Tibial artery (tissue), 4 donors: ENCODE results near the gene HIRIP3.

Experiments used
- DNase-seq, 2 donors: peaks; one replicate each; pipeline ENCODE4 v3.0.0-alpha.2; 2019
- H3K27ac ChIP-seq, 2 donors: fragments of 200-600 bp; sonication (generic) in 1 of 2; 1 replicate in 1 of 2; 2 replicates in 1 of 2; pipeline ENCODE4 v1.5.1; 2018 to 2019; ENCODE audit warnings: mild to moderate bottlenecking in 1 of 2
- H3K27me3 ChIP-seq, 2 donors: fragments of 200-600 bp; sonication (generic) in 1 of 2; one replicate each; pipeline versions ENCODE4 v1.5.1 to v1.6.0; 2016 to 2019
- H3K36me3 ChIP-seq, 3 donors: fragments of 200-600 bp; sonication (generic) in 2 of 3; one replicate each; pipeline ENCODE4 v1.5.1; 2016 to 2019; ENCODE audit warnings: mild to moderate bottlenecking in 2 of 3
- H3K4me1 ChIP-seq, 4 donors: fragments of 200-600 bp; sonication (generic) in 2 of 4; 1 replicate in 3 of 4; 2 replicates in 1 of 4; pipeline ENCODE4 v1.5.1; 2016 to 2019
- H3K4me3 ChIP-seq, 2 donors: fragments of 200-600 bp; sonication (generic) in 1 of 2; 1 replicate in 1 of 2; 2 replicates in 1 of 2; pipeline ENCODE4 v1.5.1; 2018 to 2019; ENCODE audit warnings: mild to moderate bottlenecking in 2 of 2
- H3K9me3 ChIP-seq, 3 donors: fragments of 200-600 bp; sonication (generic) in 1 of 3; one replicate each; pipeline ENCODE4 v1.5.1; 2016 to 2019
- CTCF ChIP-seq, 2 experiments: fragments of 200-600 bp in 1 of 2; fragments of 450-650 bp in 1 of 2; IDR thresholded peaks; one replicate each; pipeline ENCODE4 v1.5.1; 2017 to 2019; ENCODE audit warnings: antibody characterized with exemption in 2 of 2, mild to moderate bottlenecking in 1 of 2, moderate library complexity in 1 of 2
- intact Hi-C: fragments of 100-400 bp; cut with DNase I; formaldehyde crosslinking; loops from one replicate; pipeline ENCODE4 v1.15.0; 2023; ENCODE audit warnings: low total_unique reads

The HIRIP3 gene

GRCh38 chr16:29974291-29975133, 20.9 kb downstream of the HIRIP3 start:
- intact Hi-C loops: no loop called here
- Histone ChIP-seq H3K4me1 (peaks cover 0 to 40% (median 28%) of the 10 kb centered on the region in 4 donors), H3K4me3 (peak overlapping the region; percentile 70 to 90), H3K9me3 (no peaks in the 10 kb centered on the region), H3K27me3 (no peaks in the 10 kb centered on the region), H3K27ac (peak overlapping the region; percentile 86 to 88), H3K36me3 (peaks cover 14 to 40% (median 31%) of the 10 kb centered on the region in 3 donors)
- no peak for TF ChIP-seq CTCF (IDR thresholded peaks at IDR 0.05)
- DNase-seq: peak in 1 of 2 donors; percentile 24

GRCh38 chr16:29973384-29974246, 21.8 kb downstream of the HIRIP3 start, which contains the start of gene TAOK2:
TSS of gene TAOK2 (plus strand) at chr16:29973868. CDS start at chr16:29977773, 3,905 bp downstream.
- H3K4me3 ChIP-seq: peak within 1 kb of the TSS; percentile 70 to 90
- no peaks in the 10 kb centered on the region for H3K9me3 ChIP-seq
- no peaks in the 10 kb centered on the region for H3K27me3 ChIP-seq
- peaks cover 14 to 40% (median 27%) of the 10 kb centered on the region in 3 donors for H3K36me3 ChIP-seq
- H3K4me1 ChIP-seq: peaks cover 0 to 40% (median 28%) of the 10 kb centered on the region in 4 donors
- DNase-seq: peak; percentile 98 to 100
- intact Hi-C loops: no loop called here
- no peak for TF ChIP-seq CTCF (IDR thresholded peaks at IDR 0.05)
- peak within 1 kb of the TSS; percentile 86 to 88 for H3K27ac ChIP-seq

- TF ChIP-seq CTCF (IDR thresholded peaks at IDR 0.05): no peak
- intact Hi-C loops: no loop called here
- Histone ChIP-seq H3K27me3 (no peaks in the 10 kb centered on the region), H3K9me3 (no peaks in the 10 kb centered on the region), H3K27ac (peak overlapping the region; percentile 86 to 88), H3K36me3 (peaks cover 14 to 40% (median 27%) of the 10 kb centered on the region in 3 donors), H3K4me3 (peak overlapping the region; percentile 70 to 90), H3K4me1 (peaks cover 0 to 40% (median 28%) of the 10 kb centered on the region in 4 donors)
- no peak for DNase-seq
These were observed 22.4 kb downstream of the HIRIP3 start for GRCh38 chr16:29972992-29973383.

GRCh38 chr16:29972500-29972899, 22.9 kb downstream of the HIRIP3 start:
- Histone ChIP-seq H3K27ac (peak overlapping the region in 1 of 2 donors; percentile 86), H3K27me3 (no peaks in the 10 kb centered on the region), H3K4me1 (peaks cover 0 to 39% (median 28%) of the 10 kb centered on the region in 4 donors), H3K4me3 (no peak overlapping the region), H3K9me3 (no peaks in the 10 kb centered on the region), H3K36me3 (peaks cover 17 to 40% (median 26%) of the 10 kb centered on the region in 3 donors)
- peak in 1 of 2 donors; percentile 25 for DNase-seq
- intact Hi-C loops: no loop called here
- TF ChIP-seq CTCF (IDR thresholded peaks at IDR 0.05): no peak

GRCh38 chr16:29971304-29971703, 24.1 kb downstream of the HIRIP3 start:
- Histone ChIP-seq H3K27ac (no peak overlapping the region), H3K36me3 (peaks cover 17 to 45% (median 26%) of the 10 kb centered on the region in 3 donors), H3K4me1 (peaks cover 0 to 27% (median 20%) of the 10 kb centered on the region in 4 donors), H3K9me3 (no peaks in the 10 kb centered on the region), H3K27me3 (no peaks in the 10 kb centered on the region), H3K4me3 (no peak overlapping the region)
- intact Hi-C loops: no loop called here
- DNase-seq: peak in 1 of 2 donors; percentile 54
- TF ChIP-seq CTCF (IDR thresholded peaks at IDR 0.05): no peak
